Activated T-helper 1 cell treated with anti-CD3 and anti-CD28 coated beads, Interleukin-12 subunit alpha, Interleukin-12 subunit beta, Interleukin-2, Interleukin-4 antibody, amounts not matched to agents 30 ng/mL and 10 ng/mL and 1 ng/mL, durations not matched to agents 14 hours and 24 hours and 36 hours (primary cell): ENCODE results near the gene OR51B4. TPM values are rescaled to one million over a fixed set of nuclear protein-coding genes. Genes with fewer than 3 reads are reported as not detected.
"Not testable (repeated sequence)": the region's sequence is repeated elsewhere in the genome, so short reads cannot be mapped to it uniquely, and the experiment has no call there.

Experiments used
- DNase-seq: peaks from one replicate; pipeline ENCODE4 v3.0.0; 2021; ENCODE audit warnings: low spot score
- H3K27ac Mint-ChIP-seq: one replicate; pipeline ENCODE4 v1.8.0; 2021; ENCODE audit warnings: mild to moderate bottlenecking, mixed read lengths
- H3K27me3 Mint-ChIP-seq: one replicate; pipeline ENCODE4 v1.8.0; 2022; ENCODE audit warnings: mild to moderate bottlenecking, moderate library complexity, mixed read lengths; ENCODE audit not compliant: insufficient read depth
- H3K36me3 Mint-ChIP-seq: one replicate; pipeline ENCODE4 v1.8.0; 2021; ENCODE audit warnings: low read depth, mixed read lengths
- H3K4me1 Mint-ChIP-seq: one replicate; pipeline ENCODE4 v1.8.0; 2021; ENCODE audit warnings: low read depth, mixed read lengths
- H3K4me3 Mint-ChIP-seq: one replicate; pipeline ENCODE4 v1.8.0; 2021; ENCODE audit warnings: mild to moderate bottlenecking, moderate library complexity, mixed read lengths
- H3K9me3 Mint-ChIP-seq: one replicate; pipeline ENCODE4 v1.8.0; 2021; ENCODE audit warnings: mixed read lengths
- intact Hi-C: fragments of 100-400 bp; cut with micrococcal nuclease; formaldehyde crosslinking; loops from one replicate; pipeline ENCODE4 v1.15.1; 2024
- total RNA-seq: library from RNA; stranded (reverse); gene quantifications from 2 replicates; pipeline ENCODE4 v1.2.3, GENCODE V29; 2022

Gene OR51B4
- not detected in 2 replicates for total RNA-seq

DNA sequence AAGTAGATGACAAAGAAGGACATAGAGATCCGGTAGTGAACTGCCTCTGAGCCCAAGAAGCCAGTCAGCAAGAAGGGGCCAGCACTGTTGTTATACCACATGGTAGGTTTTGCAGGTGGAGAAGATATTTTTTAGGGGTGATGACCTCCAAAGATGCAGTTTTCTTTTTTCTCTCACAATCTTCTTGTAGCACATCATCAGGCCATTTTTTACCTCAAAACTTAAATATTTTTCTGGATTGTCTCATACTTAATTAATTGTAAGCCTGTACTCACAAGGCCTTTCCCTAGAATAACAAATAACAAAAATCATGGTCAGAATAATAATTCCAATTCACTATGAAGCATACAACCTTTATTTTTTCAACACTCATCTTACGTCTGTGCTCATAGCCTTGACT, at the start of gene OR51B4:
Gene OR51B4 (minus strand): TSS at position 101 of the 400 bp plus-strand sequence. CDS start 0 bp downstream, at position 101.
- Mint-ChIP-seq H3K4me3 (no peak within 1 kb of the TSS), H3K27ac (no peak within 1 kb of the TSS), H3K36me3 (no peaks in the 10 kb centered on the region), H3K27me3 (no peaks in the 10 kb centered on the region), H3K4me1 (no peaks in the 10 kb centered on the region), H3K9me3 (no peaks in the 10 kb centered on the region)
- DNase-seq = no peak
- intact Hi-C loops = no loop called here

GRCh38 chr11:5351208-5351607, 49.5 kb upstream of the OR51B4 start, which contains the start of gene OR51B6:
Gene OR51B6, plus strand, starts transcription at chr11:5351508. Its CDS starts 0 bp downstream, at chr11:5351508.
- no peak for DNase-seq
- H3K27me3 Mint-ChIP-seq = no peaks in the 10 kb centered on the region
- no peaks in the 10 kb centered on the region for H3K36me3 Mint-ChIP-seq
- intact Hi-C loops = no loop called here
- H3K4me3 Mint-ChIP-seq = no peak within 1 kb of the TSS
- no peak within 1 kb of the TSS for H3K27ac Mint-ChIP-seq
- no peaks in the 10 kb centered on the region for H3K9me3 Mint-ChIP-seq
- no peaks in the 10 kb centered on the region for H3K4me1 Mint-ChIP-seq

DNA sequence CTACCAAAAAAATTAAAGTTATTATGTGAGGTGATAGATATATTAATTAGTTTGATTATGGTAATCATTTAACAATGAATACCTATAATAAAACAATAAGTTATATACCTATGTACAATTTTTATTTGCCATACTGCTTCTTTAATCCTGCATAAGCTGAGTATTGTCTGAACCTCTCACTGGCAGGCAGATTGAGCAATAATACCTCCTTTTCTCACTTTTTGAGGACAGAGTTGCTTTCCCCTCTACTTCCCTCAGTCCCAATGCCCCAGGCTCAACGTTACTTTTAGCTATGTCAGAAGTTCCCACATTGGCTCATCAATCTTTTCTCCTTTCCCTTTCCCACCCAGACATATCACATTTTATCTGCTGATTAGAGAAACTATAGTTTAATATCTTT, 47.8 kb upstream of the OR51B4 start:
- no peak overlapping the region for H3K4me3 Mint-ChIP-seq
- no peaks in the 10 kb centered on the region for H3K9me3 Mint-ChIP-seq
- H3K27me3 Mint-ChIP-seq = no peaks in the 10 kb centered on the region
- H3K4me1 Mint-ChIP-seq = no peaks in the 10 kb centered on the region
- DNase-seq = no peak
- H3K27ac Mint-ChIP-seq = no peak overlapping the region
- no peaks in the 10 kb centered on the region for H3K36me3 Mint-ChIP-seq
- intact Hi-C loops = no loop called here

- Mint-ChIP-seq H3K27me3 (no peaks in the 10 kb centered on the region), H3K4me1 (no peaks in the 10 kb centered on the region), H3K4me3 (no peak overlapping the region), H3K9me3 (no peaks in the 10 kb centered on the region), H3K36me3 (no peaks in the 10 kb centered on the region), H3K27ac (no peak overlapping the region)
- intact Hi-C loops = no loop called here
- DNase-seq = no peak
Observed at GRCh38 chr11:5348551-5349194, 46.9 kb upstream of the OR51B4 start.

- Mint-ChIP-seq H3K4me1 (no peaks in the 10 kb centered on the region), H3K4me3 (no peak overlapping the region), H3K27ac (no peak overlapping the region), H3K9me3 (no peaks in the 10 kb centered on the region), H3K36me3 (no peaks in the 10 kb centered on the region), H3K27me3 (no peaks in the 10 kb centered on the region)
- intact Hi-C loops = no loop called here
- DNase-seq = no peak
Observed at GRCh38 chr11:5345831-5346230, 44.1 kb upstream of the OR51B4 start.

- peak within 1 kb of the TSS; percentile 9 for H3K27ac Mint-ChIP-seq
- no peaks in the 10 kb centered on the region for H3K9me3 Mint-ChIP-seq
- no peaks in the 10 kb centered on the region for H3K27me3 Mint-ChIP-seq
- no peak for DNase-seq
- H3K36me3 Mint-ChIP-seq = no peaks in the 10 kb centered on the region
- no peak within 1 kb of the TSS for H3K4me3 Mint-ChIP-seq
- no peaks in the 10 kb centered on the region for H3K4me1 Mint-ChIP-seq
- intact Hi-C loops = no loop called here
Observed at GRCh38 chr11:5343474-5344335, 42.0 kb upstream of the OR51B4 start, which contains the start of gene OR51B5. Gene OR51B5, minus strand, starts transcription at chr11:5343524. Its CDS starts 0 bp downstream, at chr11:5343524.

DNA sequence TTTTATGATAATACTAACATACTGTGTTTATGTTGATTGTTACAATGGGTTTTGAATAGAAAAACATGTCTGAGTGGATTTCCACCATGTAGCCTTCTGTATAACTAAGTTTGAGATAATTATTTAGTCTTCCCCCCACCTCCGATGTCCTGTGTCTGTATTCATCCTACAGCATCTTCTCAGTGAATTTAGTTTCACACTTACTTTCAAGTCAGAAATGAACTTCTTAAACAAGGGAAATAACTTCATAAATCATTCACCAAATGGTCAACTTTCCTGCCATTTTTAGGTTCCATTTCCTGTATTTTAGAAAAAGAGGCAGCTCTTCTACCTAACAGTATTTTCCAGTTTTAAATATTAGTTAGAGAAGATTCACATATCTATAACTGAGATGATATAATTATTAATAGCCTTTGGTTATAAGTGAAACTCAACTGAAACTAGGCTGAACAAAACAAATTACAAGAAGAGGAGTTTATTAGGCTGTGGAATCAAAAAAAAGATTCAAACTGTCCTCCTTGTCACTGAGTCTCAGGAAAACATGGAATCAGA, 38.1 kb upstream of the OR51B4 start:
- Mint-ChIP-seq H3K27ac (no peak overlapping the region), H3K4me3 (no peak overlapping the region), H3K9me3 (no peaks in the 10 kb centered on the region), H3K4me1 (no peaks in the 10 kb centered on the region), H3K36me3 (no peaks in the 10 kb centered on the region), H3K27me3 (no peaks in the 10 kb centered on the region)
- intact Hi-C loops = no loop called here
- no peak for DNase-seq

GRCh38 chr11:5337253-5337652, 35.5 kb upstream of the OR51B4 start:
- H3K27ac Mint-ChIP-seq, DNase-seq, H3K36me3 Mint-ChIP-seq, H3K9me3 Mint-ChIP-seq, H3K27me3 Mint-ChIP-seq, H3K4me3 Mint-ChIP-seq, intact Hi-C loops, H3K4me1 Mint-ChIP-seq: not testable (repeated sequence)

GRCh38 chr11:5336331-5336730, 34.6 kb upstream of the OR51B4 start:
- no peaks in the 10 kb centered on the region for H3K27me3 Mint-ChIP-seq
- no peak overlapping the region for H3K4me3 Mint-ChIP-seq
- no peaks in the 10 kb centered on the region for H3K9me3 Mint-ChIP-seq
- no peaks in the 10 kb centered on the region for H3K36me3 Mint-ChIP-seq
- no peak overlapping the region for H3K27ac Mint-ChIP-seq
- intact Hi-C loops = no loop called here
- no peaks in the 10 kb centered on the region for H3K4me1 Mint-ChIP-seq
- DNase-seq = no peak

- Mint-ChIP-seq H3K4me3 (no peak overlapping the region), H3K27ac (no peak overlapping the region), H3K27me3 (no peaks in the 10 kb centered on the region), H3K9me3 (no peaks in the 10 kb centered on the region), H3K4me1 (no peaks in the 10 kb centered on the region), H3K36me3 (no peaks in the 10 kb centered on the region)
- intact Hi-C loops = no loop called here
- DNase-seq = no peak
Observed at GRCh38 chr11:5335170-5335569, 33.4 kb upstream of the OR51B4 start.

DNA sequence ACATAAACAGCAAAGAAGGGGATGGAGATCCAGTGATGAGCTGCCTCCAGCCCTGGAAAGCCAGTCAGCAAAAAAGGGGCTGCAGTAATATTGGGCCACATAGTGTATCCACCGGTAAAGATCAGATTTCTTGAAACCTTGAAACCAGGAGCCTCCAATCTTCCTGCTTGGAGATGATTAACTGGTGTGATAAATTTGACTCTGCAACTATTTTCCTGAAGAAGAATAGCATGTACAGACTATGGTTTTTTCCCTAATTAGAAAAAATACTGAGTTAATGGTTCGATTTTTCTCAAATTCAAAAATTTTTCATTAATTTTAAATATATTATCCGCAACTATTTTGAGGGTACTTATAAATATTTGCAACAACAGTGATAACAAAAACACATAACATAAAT, 22.5 kb upstream of the OR51B4 start, which contains the start of gene OR51B2:
Gene OR51B2 (minus strand): TSS at position 101 of the 400 bp plus-strand sequence. CDS start 0 bp downstream, at position 101.
- H3K36me3 Mint-ChIP-seq = no peaks in the 10 kb centered on the region
- intact Hi-C loops = no loop called here
- H3K4me3 Mint-ChIP-seq = no peak within 1 kb of the TSS
- H3K27ac Mint-ChIP-seq = no peak within 1 kb of the TSS
- no peak for DNase-seq
- no peaks in the 10 kb centered on the region for H3K4me1 Mint-ChIP-seq
- H3K9me3 Mint-ChIP-seq = no peaks in the 10 kb centered on the region
- peaks cover 2% of the 10 kb centered on the region for H3K27me3 Mint-ChIP-seq

DNA sequence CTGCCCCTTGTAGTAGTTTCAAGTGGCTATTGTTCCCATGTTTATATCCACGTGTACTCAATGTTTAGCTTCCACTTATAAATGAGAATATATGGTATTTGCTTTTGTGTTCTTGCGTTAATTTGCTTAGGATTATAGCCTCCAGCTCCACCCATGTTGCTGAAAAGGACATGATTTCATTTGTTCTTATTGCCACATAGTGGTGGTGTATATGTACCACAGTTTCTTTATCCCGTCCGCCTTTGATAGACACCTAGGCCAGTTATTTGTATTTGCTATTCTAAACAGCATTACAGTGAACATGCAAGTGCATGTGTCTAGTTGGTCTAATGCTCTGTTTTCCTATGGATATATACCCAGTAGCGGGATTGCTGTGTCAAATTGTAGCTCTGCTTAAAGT, 15.5 kb upstream of the OR51B4 start:
- Mint-ChIP-seq H3K4me3 (no peak overlapping the region), H3K27ac (no peak overlapping the region), H3K4me1 (no peaks in the 10 kb centered on the region), H3K36me3 (no peaks in the 10 kb centered on the region), H3K9me3 (no peaks in the 10 kb centered on the region), H3K27me3 (no peaks in the 10 kb centered on the region)
- intact Hi-C loops = no loop called here
- no peak for DNase-seq
